Measurements from ENCODE around the gene GH1. TPM values are rescaled to one million over a fixed set of nuclear protein-coding genes. Genes with fewer than 3 reads are reported as not detected.
A peak's percentile ranks its signal among the peaks of the same experiment; 100 is the strongest.
"Not testable (repeated sequence)": the region's sequence is repeated elsewhere in the genome, so short reads cannot be mapped to it uniquely, and the experiment has no call there.

The GH1 gene
- total RNA-seq, 1 experiment from 2014 or later: not detected

DNA sequence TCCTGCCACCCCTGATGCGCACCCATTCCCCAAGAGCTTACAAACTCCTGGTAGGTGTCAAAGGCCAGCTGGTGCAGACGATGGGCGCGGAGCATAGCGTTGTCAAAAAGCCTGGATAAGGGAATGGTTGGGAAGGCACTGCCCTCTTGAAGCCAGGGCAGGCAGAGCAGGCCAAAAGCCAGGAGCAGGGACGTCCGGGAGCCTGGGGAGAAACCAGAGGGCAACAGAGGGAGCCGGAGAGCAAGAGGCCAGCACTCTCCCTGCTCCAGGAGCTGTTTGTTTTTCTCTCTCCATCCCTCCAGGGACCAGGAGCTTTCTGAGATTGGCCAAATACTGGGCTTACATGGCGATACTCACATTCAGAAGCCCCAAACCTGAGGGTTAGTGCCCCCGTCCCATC lies 334 bp downstream of the GH1 start:
- no peak for DNase-seq (ENCODE audit: low read depth, low spot score)
- Histone ChIP-seq H3K4me2 (ENCODE audit: low read length) (no peak overlapping the region), H3K36me3 (ENCODE audit: control insufficient read depth in 1 of 2, insufficient read depth in 2 of 2, low read length in 2 of 2) (no peaks in the 10 kb centered on the region), H3K4me3 (replicated peaks in 1 of 2; ENCODE audit: low read depth in 1 of 2, low read length in 2 of 2) (no peak overlapping the region), H3K27me3 (ENCODE audit: insufficient read depth, low read length) (no peaks in the 10 kb centered on the region), H3K9me3 (ENCODE audit: control insufficient read depth in 1 of 2, insufficient read depth in 1 of 2, low read depth in 1 of 2, low read length in 2 of 2) (no peaks in the 10 kb centered on the region), H3K79me2 (ENCODE audit: insufficient read depth, low read length) (no peaks in the 10 kb centered on the region), H2AFZ (ENCODE audit: low read depth, low read length, poor library complexity, severe bottlenecking) (no peak overlapping the region), H3K9ac (ENCODE audit: low read length) (no peak overlapping the region), H4K20me1 (ENCODE audit: insufficient read depth) (no peaks in the 10 kb centered on the region), H3K9me2 (ENCODE audit: insufficient read depth) (no peaks in the 10 kb centered on the region), H3K4me1 (ENCODE audit: control insufficient read depth in 1 of 2, insufficient read depth in 2 of 2, low read length in 2 of 2) (no peaks in the 10 kb centered on the region), H3K27ac (ENCODE audit: low read depth, low read length) (no peak overlapping the region)
- POLR2A ChIA-PET: interaction anchor here (2.3 kb wide), 1 partner anchor 227 kb away, joined by 13 read pairs; no protein-coding TSS in a partner anchor
- no TSS peak for BruUV-seq (replicated peaks)
- TF ChIP-seq, protein P1, sequence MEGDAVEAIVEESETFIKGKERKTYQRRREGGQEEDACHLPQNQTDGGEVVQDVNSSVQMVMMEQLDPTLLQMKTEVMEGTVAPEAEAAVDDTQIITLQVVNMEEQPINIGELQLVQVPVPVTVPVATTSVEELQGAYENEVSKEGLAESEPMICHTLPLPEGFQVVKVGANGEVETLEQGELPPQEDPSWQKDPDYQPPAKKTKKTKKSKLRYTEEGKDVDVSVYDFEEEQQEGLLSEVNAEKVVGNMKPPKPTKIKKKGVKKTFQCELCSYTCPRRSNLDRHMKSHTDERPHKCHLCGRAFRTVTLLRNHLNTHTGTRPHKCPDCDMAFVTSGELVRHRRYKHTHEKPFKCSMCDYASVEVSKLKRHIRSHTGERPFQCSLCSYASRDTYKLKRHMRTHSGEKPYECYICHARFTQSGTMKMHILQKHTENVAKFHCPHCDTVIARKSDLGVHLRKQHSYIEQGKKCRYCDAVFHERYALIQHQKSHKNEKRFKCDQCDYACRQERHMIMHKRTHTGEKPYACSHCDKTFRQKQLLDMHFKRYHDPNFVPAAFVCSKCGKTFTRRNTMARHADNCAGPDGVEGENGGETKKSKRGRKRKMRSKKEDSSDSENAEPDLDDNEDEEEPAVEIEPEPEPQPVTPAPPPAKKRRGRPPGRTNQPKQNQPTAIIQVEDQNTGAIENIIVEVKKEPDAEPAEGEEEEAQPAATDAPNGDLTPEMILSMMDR (IDR thresholded peaks at IDR 0.05 in 2 of 3, conservative IDR thresholded peaks at IDR 0.05 in 1 of 3; ENCODE audit: borderline replicate concordance in 1 of 3, insufficient read depth in 1 of 3, low read depth in 2 of 3, low read length in 2 of 3): 0 out of 6 replicates have a peak, but pooled peaks have one; percentile 16 to 23 (median 20)
- TF ChIP-seq, protein P2, sequence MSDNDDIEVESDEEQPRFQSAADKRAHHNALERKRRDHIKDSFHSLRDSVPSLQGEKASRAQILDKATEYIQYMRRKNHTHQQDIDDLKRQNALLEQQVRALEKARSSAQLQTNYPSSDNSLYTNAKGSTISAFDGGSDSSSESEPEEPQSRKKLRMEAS (IDR thresholded peaks at IDR 0.05): no peak
- RAD21 ChIA-PET (ENCODE audit: low non-redundant PET in 1 of 2, low total read pairs in 2 of 2, uncharacterized antibody in 2 of 2, unreplicated experiment in 2 of 2): interaction anchor here (1.6 to 2.4 kb wide), 4 partner anchors 28 to 215 kb away, joined by 5 to 20 read pairs (median 8); no protein-coding TSS in a partner anchor
- no peak for ATAC-seq
- intact Hi-C loops (cut with micrococcal nuclease): loop anchor here (2.0 kb wide), 1 partner anchor 98 kb away; no protein-coding TSS in a partner anchor
- CTCF ChIA-PET: interaction anchor here (0.7 to 3.9 kb wide), 17 partner anchors 7 to 501 kb away, joined by 3 to 90 read pairs (median 7); partner anchors contain the start of genes CSHL1 and ICAM2

DNA sequence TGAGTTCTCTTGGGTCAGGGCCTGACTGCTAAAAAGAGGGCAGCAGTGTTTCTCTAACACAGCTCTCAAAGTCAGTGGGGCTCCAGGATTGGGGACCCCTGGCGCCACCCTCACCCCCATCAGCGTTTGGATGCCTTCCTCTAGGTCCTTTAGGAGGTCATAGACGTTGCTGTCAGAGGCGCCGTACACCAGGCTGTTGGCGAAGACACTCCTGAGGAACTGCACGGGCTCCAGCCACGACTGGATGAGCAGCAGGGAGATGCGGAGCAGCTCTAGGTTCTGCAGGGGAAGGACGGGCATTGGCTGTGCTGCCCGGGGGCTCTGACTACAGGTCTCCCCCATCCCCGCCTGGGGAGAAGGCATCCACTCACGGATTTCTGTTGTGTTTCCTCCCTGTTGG lies 993 bp downstream of the GH1 start:
- ChIA-PET CTCF (interaction anchor here (0.7 to 3.9 kb wide), 7 partner anchors 14 to 502 kb away, joined by 3 to 90 read pairs (median 69); no protein-coding TSS in a partner anchor), RAD21 (ENCODE audit: low non-redundant PET in 1 of 2, low total read pairs in 2 of 2, uncharacterized antibody in 2 of 2, unreplicated experiment in 2 of 2) (no interaction called here), POLR2A (no interaction called here)
- Histone ChIP-seq H3K9ac (ENCODE audit: low read length) (no peak overlapping the region), H3K9me3 (ENCODE audit: control insufficient read depth in 1 of 2, insufficient read depth in 1 of 2, low read depth in 1 of 2, low read length in 2 of 2) (no peaks in the 10 kb centered on the region), H3K9me2 (ENCODE audit: insufficient read depth) (no peaks in the 10 kb centered on the region), H4K20me1 (ENCODE audit: insufficient read depth) (no peaks in the 10 kb centered on the region), H3K4me2 (ENCODE audit: low read length) (no peak overlapping the region), H3K4me3 (replicated peaks in 1 of 2; ENCODE audit: low read depth in 1 of 2, low read length in 2 of 2) (no peak overlapping the region), H3K27ac (ENCODE audit: low read depth, low read length) (no peak overlapping the region), H3K79me2 (ENCODE audit: insufficient read depth, low read length) (no peaks in the 10 kb centered on the region), H3K4me1 (ENCODE audit: control insufficient read depth in 1 of 2, insufficient read depth in 2 of 2, low read length in 2 of 2) (no peaks in the 10 kb centered on the region), H3K27me3 (ENCODE audit: insufficient read depth, low read length) (no peaks in the 10 kb centered on the region), H3K36me3 (ENCODE audit: control insufficient read depth in 1 of 2, insufficient read depth in 2 of 2, low read length in 2 of 2) (no peaks in the 10 kb centered on the region), H2AFZ (ENCODE audit: low read depth, low read length, poor library complexity, severe bottlenecking) (no peak overlapping the region)
- no TSS peak for BruUV-seq (replicated peaks)
- TF ChIP-seq RAD21 (IDR thresholded peaks at IDR 0.05; ENCODE audit: low read depth) (no peak), SP1 (IDR thresholded peaks at IDR 0.05; ENCODE audit: low read depth) (no peak), EZH2 (IDR thresholded peaks at IDR 0.05) (no peak)
- no peak for DNase-seq (ENCODE audit: low read depth, low spot score)
- no peak for ATAC-seq
- intact Hi-C loops (cut with micrococcal nuclease): loop anchor here (2.0 kb wide), 1 partner anchor 99 kb away; no protein-coding TSS in a partner anchor

DNA sequence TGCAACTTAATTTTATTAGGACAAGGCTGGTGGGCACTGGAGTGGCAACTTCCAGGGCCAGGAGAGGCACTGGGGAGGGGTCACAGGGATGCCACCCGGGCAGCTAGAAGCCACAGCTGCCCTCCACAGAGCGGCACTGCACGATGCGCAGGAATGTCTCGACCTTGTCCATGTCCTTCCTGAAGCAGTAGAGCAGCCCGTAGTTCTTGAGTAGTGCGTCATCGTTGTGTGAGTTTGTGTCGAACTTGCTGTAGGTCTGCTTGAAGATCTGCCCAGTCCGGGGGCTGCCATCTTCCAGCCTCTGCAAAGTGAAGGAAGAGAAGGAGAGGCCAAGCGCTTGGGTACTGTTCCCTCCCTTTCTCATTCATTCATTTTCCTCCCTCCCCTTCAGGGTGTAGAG lies 1.4 kb downstream of the GH1 start:
- H3K4me3 ChIP-seq (replicated peaks in 1 of 2; ENCODE audit: low read depth in 1 of 2, low read length in 2 of 2); ATAC-seq; H3K4me2 ChIP-seq (ENCODE audit: low read length); RAD21 ChIA-PET (ENCODE audit: low non-redundant PET in 1 of 2, low total read pairs in 2 of 2, uncharacterized antibody in 2 of 2, unreplicated experiment in 2 of 2); H3K27ac ChIP-seq (ENCODE audit: low read depth, low read length); H3K79me2 ChIP-seq (ENCODE audit: insufficient read depth, low read length); H3K36me3 ChIP-seq (ENCODE audit: control insufficient read depth in 1 of 2, insufficient read depth in 2 of 2, low read length in 2 of 2); H2AFZ ChIP-seq (ENCODE audit: low read depth, low read length, poor library complexity, severe bottlenecking); intact Hi-C loops (cut with micrococcal nuclease); H3K9me3 ChIP-seq (ENCODE audit: control insufficient read depth in 1 of 2, insufficient read depth in 1 of 2, low read depth in 1 of 2, low read length in 2 of 2); DNase-seq (ENCODE audit: low read depth, low spot score); H3K4me1 ChIP-seq (ENCODE audit: control insufficient read depth in 1 of 2, insufficient read depth in 2 of 2, low read length in 2 of 2); BruUV-seq (replicated peaks); H3K27me3 ChIP-seq (ENCODE audit: insufficient read depth, low read length); POLR2A ChIA-PET; H3K9ac ChIP-seq (ENCODE audit: low read length); H4K20me1 ChIP-seq (ENCODE audit: insufficient read depth); H3K9me2 ChIP-seq (ENCODE audit: insufficient read depth): not testable (repeated sequence)
- CTCF ChIA-PET: interaction anchor here (1.5 to 3.7 kb wide), 3 partner anchors 29 to 216 kb away, joined by 8 to 90 read pairs (median 77); no protein-coding TSS in a partner anchor
